SK-N-MC (cell line): ENCODE measurements around the gene SCCPDH.

ENCODE experiments used
- EZH2 ChIP-seq: fragments of 200-600 bp; sonication (generic); IDR thresholded peaks from one replicate; pipeline ENCODE4 v1.6.1; 2017; ENCODE audit warnings: antibody characterized with exemption
- FOXP2 ChIP-seq: optimal IDR thresholded peaks from 2 replicates; pipeline ENCODE3; 2011; ENCODE audit warnings: mild to moderate bottlenecking, moderate library complexity; ENCODE audit not compliant: insufficient read depth; ENCODE audit errors: extremely low read length, control extremely low read depth
- POLR2AphosphoS5 ChIP-seq: IDR thresholded peaks from 2 replicates; pipeline ENCODE4 v1.6.1; 2012; ENCODE audit warnings: mild to moderate bottlenecking, low read depth, low read length, borderline replicate concordance

DNA sequence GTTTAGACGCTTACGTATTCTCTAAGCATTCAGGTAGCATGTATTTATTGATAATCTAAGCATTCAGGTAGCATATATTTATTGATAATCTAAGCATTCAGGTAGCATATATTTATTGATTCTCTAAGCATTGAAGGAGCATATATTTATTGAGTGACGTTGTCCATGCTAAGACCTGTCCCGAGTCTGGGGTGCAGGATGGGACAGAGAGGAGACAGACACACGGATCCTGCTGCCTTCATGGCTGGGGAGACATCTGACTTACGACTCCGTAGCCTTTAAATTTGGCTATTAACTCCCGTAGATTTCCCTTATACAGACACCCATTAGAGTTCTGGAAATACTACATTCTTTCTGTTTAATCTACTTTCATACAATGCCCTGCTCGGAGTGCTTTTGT, 982 bp downstream of the SCCPDH start:
- TF ChIP-seq POLR2AphosphoS5 (no peak), EZH2 (no peak), FOXP2 (no peak)
